HepG2 (cell line): ENCODE data around the gene PC. TPM values are rescaled to one million over a fixed set of nuclear protein-coding genes. Genes with fewer than 3 reads are reported as not detected.
A peak's percentile ranks its signal among the peaks of the same experiment; 100 is the strongest.

Experiments used
- ATAC-seq: fragments of 200-7000 bp; cut with Tn5 transposase; 3 replicates; pipeline ENCODE4 v1.9.1; 2020; ENCODE audit warnings: mild to moderate bottlenecking, moderate library complexity
- BruUV-seq: library from RNA; stranded (reverse); fragments of 400-500 nt; replicated peaks from 2 replicates; lab custom pipeline; 2021; lab: Mats Ljungman, UMichigan
- CTCF ChIA-PET: fragments of 300-600 bp; formaldehyde crosslinking; extraction: SDS; loops from one replicate; lab custom pipeline; 2021; ENCODE audit warnings: low total read pairs, inconsistent platforms, low intra/inter-chr PET ratio; lab: Yijun Ruan, JAX
- POLR2A ChIA-PET: fragments of 350-600 bp; sonication (Branson Sonifier 250); formaldehyde crosslinking; loops from one replicate; lab custom pipeline; 2020; ENCODE audit warnings: antibody characterized with exemption, inconsistent platforms; lab: Yijun Ruan, JAX
- DNase-seq: peaks from one replicate; pipeline ENCODE4 v3.0.0-alpha.2; 2015; ENCODE audit warnings: low spot score
- FAIRE-seq: peaks from 3 replicates; lab custom pipeline; 2011; peaks lifted over from hg19 to GRCh38; lab: Jason Lieb, UNC
- H2AFZ ChIP-seq: one replicate; pipeline ENCODE4 v1.6.1; 2011; ENCODE audit warnings: low read length, inconsistent platforms
- H3K27ac ChIP-seq: fragments of 300-600 bp; 3 replicates; pipeline ENCODE4 v1.8.0; 2011; ENCODE audit warnings: mixed run types, mild to moderate bottlenecking, mixed read lengths, low read length, inconsistent platforms; ENCODE audit not compliant: insufficient read depth; ENCODE audit errors: extremely low read length
- H3K27me3 ChIP-seq, 2 experiments: fragments of 200-600 bp in 1 of 2; 2 replicates in 1 of 2; 3 replicates in 1 of 2; pipeline versions ENCODE4 v1.6.0 to v1.8.0; 2011; ENCODE audit warnings: low read length in 2 of 2, mild to moderate bottlenecking in 2 of 2, moderate library complexity in 2 of 2, inconsistent platforms in 1 of 2; ENCODE audit not compliant: insufficient read depth in 2 of 2, control insufficient read depth in 1 of 2
- H3K36me3 ChIP-seq, 2 experiments: fragments of 200-600 bp in 1 of 2; replicated peaks in 1 of 2; 2 replicates in 1 of 2; 3 replicates in 1 of 2; pipeline versions ENCODE4 v1.5.1 to v1.8.0; 2011; ENCODE audit warnings: low read length in 2 of 2, inconsistent platforms in 1 of 2; ENCODE audit not compliant: insufficient read depth in 2 of 2, control insufficient read depth in 1 of 2
- H3K4me1 ChIP-seq: 2 replicates; pipeline ENCODE4 v1.5.1; 2012; ENCODE audit warnings: low read length, inconsistent platforms; ENCODE audit not compliant: insufficient read depth
- H3K4me2 ChIP-seq: 2 replicates; pipeline ENCODE4 v1.6.0; 2011; ENCODE audit warnings: low read depth, low read length, inconsistent platforms
- H3K4me3 ChIP-seq, 3 experiments: fragments of 200-600 bp in 1 of 3; sonication (generic), shearing (Covaris generic) in 1 of 3; replicated peaks in 1 of 3; 2 replicates each; pipeline ENCODE4 v1.5.1; 2011 to 2016; ENCODE audit warnings: low read length in 3 of 3, inconsistent platforms in 2 of 3, low read depth in 2 of 3, mild to moderate bottlenecking in 2 of 3, control low read depth in 1 of 3, mixed read lengths in 1 of 3; ENCODE audit not compliant: insufficient read depth in 1 of 3
- H3K79me2 ChIP-seq: one replicate; pipeline ENCODE4 v1.6.1; 2011; ENCODE audit warnings: low read length, inconsistent platforms; ENCODE audit not compliant: insufficient read depth
- H3K9ac ChIP-seq: 2 replicates; pipeline ENCODE4 v1.6.0; 2011; ENCODE audit warnings: mild to moderate bottlenecking, low read depth, low read length, inconsistent platforms; ENCODE audit not compliant: insufficient read depth
- H3K9me3 ChIP-seq: 2 replicates; pipeline ENCODE4 v1.5.1; 2012; ENCODE audit warnings: mild to moderate bottlenecking, low read length
- H4K20me1 ChIP-seq: 2 replicates; pipeline ENCODE4 v1.6.0; 2011; ENCODE audit warnings: inconsistent platforms, mild to moderate bottlenecking, low read length, moderate library complexity; ENCODE audit not compliant: insufficient read depth
- HOXA5 ChIP-seq: sonication (generic); formaldehyde crosslinking; IDR thresholded peaks from 2 replicates; pipeline ENCODE4 v1.4.0; 2020; ENCODE audit warnings: missing genetic modification reagents
- KLF16 ChIP-seq, 2 experiments: sonication (generic) in 1 of 2; formaldehyde crosslinking in 1 of 2; IDR thresholded peaks; 2 replicates each; pipeline versions ENCODE4 v1.6.1 to v1.8.0; 2016 to 2023; ENCODE audit warnings: missing genetic modification reagents in 2 of 2, missing compliant biosample characterization in 1 of 2
- RXRB ChIP-seq: IDR thresholded peaks from 2 replicates; pipeline ENCODE4 v1.6.1; 2016; ENCODE audit warnings: borderline replicate concordance, missing genetic modification reagents, missing compliant biosample characterization
- SP5 ChIP-seq: IDR thresholded peaks from 2 replicates; pipeline ENCODE4 v1.6.1; 2016; ENCODE audit warnings: low read depth, borderline replicate concordance
- ZFP36L1 ChIP-seq: sonication (generic); formaldehyde crosslinking; IDR thresholded peaks from 2 replicates; pipeline ENCODE4 v1.8.0; 2022; ENCODE audit warnings: mild to moderate bottlenecking, missing genetic modification reagents, moderate library complexity
- ZNF510 ChIP-seq: sonication (generic); formaldehyde crosslinking; IDR thresholded peaks from 2 replicates; pipeline ENCODE4 v1.4.0; 2020; ENCODE audit warnings: low read depth, mild to moderate bottlenecking, missing genetic modification reagents
- ZNF572 ChIP-seq: sonication (generic); formaldehyde crosslinking; IDR thresholded peaks from 2 replicates; pipeline ENCODE4 v1.5.1; 2020; ENCODE audit warnings: mild to moderate bottlenecking, missing genetic modification reagents
- ZNF678 ChIP-seq: sonication (generic); formaldehyde crosslinking; IDR thresholded peaks from 2 replicates; pipeline ENCODE4 v1.4.0; 2020; ENCODE audit warnings: mild to moderate bottlenecking, missing genetic modification reagents
- WGBS: methylation state at CpG from one replicate; pipeline ENCODE4 v1.1.6; 2017; ENCODE audit warnings: low lambda C conversion rate; 5-methylcytosine and 5-hydroxymethylcytosine counted together
- in situ Hi-C: cut with HindIII; loops from 2 replicates; pipeline ENCODE4 v1.10.0; 2017; ENCODE audit warnings: low pct_unique_long_range_greater_than_20kb; ENCODE audit not compliant: extremely low pct_ligation_motif_present
- intact Hi-C: fragments of 100-400 bp; cut with micrococcal nuclease; formaldehyde crosslinking; loops from one replicate; pipeline ENCODE4 v1.10.0; 2022; ENCODE audit not compliant: unreplicated experiment
- polyA plus RNA-seq, 8 experiments: library from polyadenylated mRNA; depleted of rRNA in 3 of 8; stranded (reverse) in 7 of 8; unstranded in 1 of 8; fragments of >200 nt; fragmentation: Illumina TruSeq in 4 of 8; extraction: Trizol in 4 of 8; gene quantifications; 2 replicates each; pipeline versions ENCODE4 v1.2.1 to v1.2.3, GENCODE V29; 2011 to 2016; ENCODE audit warnings: low read depth in 4 of 8, missing spikeins in 1 of 8, mixed read lengths in 1 of 8; ENCODE audit not compliant: insufficient read depth in 1 of 8
- total RNA-seq, 5 experiments: library from RNA; depleted of rRNA; stranded (reverse); fragments of >200 nt; fragmentation: Illumina TruSeq; extraction: Trizol; gene quantifications; 2 replicates each; pipeline ENCODE4 v1.2.3, GENCODE V29; 2016; ENCODE audit warnings: low read depth in 1 of 5
- TF ChIP-seq, protein P1 (sequence below): sonication (generic); formaldehyde crosslinking; IDR thresholded peaks from 2 replicates; pipeline ENCODE4 v1.4.0; 2020; ENCODE audit warnings: missing genetic modification reagents
- TF ChIP-seq, protein P2 (sequence below): sonication (generic); formaldehyde crosslinking; IDR thresholded peaks from 2 replicates; pipeline ENCODE4 v1.5.0; 2020; ENCODE audit warnings: missing genetic modification reagents
- TF ChIP-seq, protein P3 (sequence below), 2 experiments: fragments of 450-650 bp in 1 of 2; sonication (generic) in 1 of 2; formaldehyde crosslinking in 1 of 2; IDR thresholded peaks; 2 replicates each; pipeline versions ENCODE4 v1.6.1 to v1.8.0; 2016 to 2022; ENCODE audit warnings: antibody characterized with exemption in 1 of 2, mild to moderate bottlenecking in 1 of 2, missing genetic modification reagents in 1 of 2

Gene PC
- total and polyA plus RNA-seq, 2 of the 13 experiments (the other 11 are each of a cell fraction or from before 2014, with no cell fraction given): 29.0 to 39.0 TPM

DNA sequence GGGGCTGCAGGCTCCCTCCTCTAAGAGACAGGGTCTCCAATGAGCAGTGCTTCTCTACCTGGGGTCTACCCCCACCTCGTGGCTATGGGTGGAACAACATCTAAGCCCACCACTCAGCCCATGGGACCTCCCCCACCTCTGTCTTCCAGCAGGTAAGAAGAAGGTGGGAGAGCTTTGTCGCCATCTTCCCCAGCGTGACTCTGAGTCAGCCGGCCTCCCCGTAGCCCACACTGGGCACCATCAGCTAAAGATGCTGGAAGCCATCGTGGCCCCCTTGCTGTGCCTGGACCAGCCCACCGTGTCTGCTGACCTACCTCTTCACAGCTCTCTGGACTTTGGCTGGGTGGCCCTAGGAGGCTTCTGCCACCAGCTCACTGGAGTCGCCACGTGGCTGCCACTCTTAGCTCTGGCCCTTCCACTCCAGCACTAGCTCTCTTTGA is 17.9 kb upstream of the PC start:
- intact Hi-C loops: loop anchor here (2.0 to 5.0 kb wide), 3 partner anchors 91 to 281 kb away; partner anchors contain the start of gene RCE1
- Histone ChIP-seq H3K9ac (no peak overlapping the region), H3K79me2 (no peaks in the 10 kb centered on the region), H3K36me3 (no peaks in the 10 kb centered on the region), H3K27ac (no peak overlapping the region), H4K20me1 (no peaks in the 10 kb centered on the region), H3K9me3 (peaks cover 17% of the 10 kb centered on the region), H2AFZ (no peak overlapping the region), H3K27me3 (no peaks in the 10 kb centered on the region), H3K4me3 (peak overlapping the region in 1 of 3 experiments; percentile 36; a peak in 1 of 6 replicates), H3K4me1 (peaks cover 53% of the 10 kb centered on the region), H3K4me2 (peak overlapping the region; percentile 59)
- DNase-seq (peak; percentile 35), ATAC-seq (peak; percentile 69), FAIRE-seq (peak; percentile 55)
- CTCF ChIA-PET: interaction anchor here (0.8 to 1.9 kb wide), 3 partner anchors 93 to 142 kb away, joined by 4 to 5 read pairs (median 5); no protein-coding TSS in a partner anchor
- no TSS peak for BruUV-seq
- in situ Hi-C loops: loop anchor here (5.0 to 10.0 kb wide), 2 partner anchors 131 to 284 kb away; partner anchors contain the start of gene RCE1
- 18% methylated on average over 4 of the region's 9 CpGs for WGBS
- POLR2A ChIA-PET: interaction anchor here (0.9 to 3.1 kb wide), 5 partner anchors 18 to 134 kb away, joined by 3 to 14 read pairs (median 3); partner anchors contain the start of genes PC and RCE1
- no peak for TF ChIP-seq ZNF572 (CRISPR knock-in tag)
- TF ChIP-seq ZNF510 (CRISPR knock-in tag): 0 out of 2 replicates have a peak, but pooled peaks have one; percentile 21
- no peak for TF ChIP-seq HOXA5
- TF ChIP-seq ZNF678 (CRISPR knock-in tag): no peak
- TF ChIP-seq, protein P1, sequence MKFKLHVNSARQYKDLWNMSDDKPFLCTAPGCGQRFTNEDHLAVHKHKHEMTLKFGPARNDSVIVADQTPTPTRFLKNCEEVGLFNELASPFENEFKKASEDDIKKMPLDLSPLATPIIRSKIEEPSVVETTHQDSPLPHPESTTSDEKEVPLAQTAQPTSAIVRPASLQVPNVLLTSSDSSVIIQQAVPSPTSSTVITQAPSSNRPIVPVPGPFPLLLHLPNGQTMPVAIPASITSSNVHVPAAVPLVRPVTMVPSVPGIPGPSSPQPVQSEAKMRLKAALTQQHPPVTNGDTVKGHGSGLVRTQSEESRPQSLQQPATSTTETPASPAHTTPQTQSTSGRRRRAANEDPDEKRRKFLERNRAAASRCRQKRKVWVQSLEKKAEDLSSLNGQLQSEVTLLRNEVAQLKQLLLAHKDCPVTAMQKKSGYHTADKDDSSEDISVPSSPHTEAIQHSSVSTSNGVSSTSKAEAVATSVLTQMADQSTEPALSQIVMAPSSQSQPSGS (CRISPR knock-in tag): no peak
- TF ChIP-seq KLF16 (CRISPR knock-in tag; IDR thresholded peaks at IDR 0.05): 0 out of 4 replicates have a peak, but pooled peaks of 1 of the 2 experiments have one; percentile 24
- TF ChIP-seq ZFP36L1 (CRISPR knock-in tag): no peak
- no peak for TF ChIP-seq SP5 (CRISPR knock-in tag)
- TF ChIP-seq RXRB: no peak
- TF ChIP-seq, protein P2, sequence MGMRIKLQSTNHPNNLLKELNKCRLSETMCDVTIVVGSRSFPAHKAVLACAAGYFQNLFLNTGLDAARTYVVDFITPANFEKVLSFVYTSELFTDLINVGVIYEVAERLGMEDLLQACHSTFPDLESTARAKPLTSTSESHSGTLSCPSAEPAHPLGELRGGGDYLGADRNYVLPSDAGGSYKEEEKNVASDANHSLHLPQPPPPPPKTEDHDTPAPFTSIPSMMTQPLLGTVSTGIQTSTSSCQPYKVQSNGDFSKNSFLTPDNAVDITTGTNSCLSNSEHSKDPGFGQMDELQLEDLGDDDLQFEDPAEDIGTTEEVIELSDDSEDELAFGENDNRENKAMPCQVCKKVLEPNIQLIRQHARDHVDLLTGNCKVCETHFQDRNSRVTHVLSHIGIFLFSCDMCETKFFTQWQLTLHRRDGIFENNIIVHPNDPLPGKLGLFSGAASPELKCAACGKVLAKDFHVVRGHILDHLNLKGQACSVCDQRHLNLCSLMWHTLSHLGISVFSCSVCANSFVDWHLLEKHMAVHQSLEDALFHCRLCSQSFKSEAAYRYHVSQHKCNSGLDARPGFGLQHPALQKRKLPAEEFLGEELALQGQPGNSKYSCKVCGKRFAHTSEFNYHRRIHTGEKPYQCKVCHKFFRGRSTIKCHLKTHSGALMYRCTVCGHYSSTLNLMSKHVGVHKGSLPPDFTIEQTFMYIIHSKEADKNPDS (CRISPR knock-in tag): no peak
- TF ChIP-seq, protein P3, sequence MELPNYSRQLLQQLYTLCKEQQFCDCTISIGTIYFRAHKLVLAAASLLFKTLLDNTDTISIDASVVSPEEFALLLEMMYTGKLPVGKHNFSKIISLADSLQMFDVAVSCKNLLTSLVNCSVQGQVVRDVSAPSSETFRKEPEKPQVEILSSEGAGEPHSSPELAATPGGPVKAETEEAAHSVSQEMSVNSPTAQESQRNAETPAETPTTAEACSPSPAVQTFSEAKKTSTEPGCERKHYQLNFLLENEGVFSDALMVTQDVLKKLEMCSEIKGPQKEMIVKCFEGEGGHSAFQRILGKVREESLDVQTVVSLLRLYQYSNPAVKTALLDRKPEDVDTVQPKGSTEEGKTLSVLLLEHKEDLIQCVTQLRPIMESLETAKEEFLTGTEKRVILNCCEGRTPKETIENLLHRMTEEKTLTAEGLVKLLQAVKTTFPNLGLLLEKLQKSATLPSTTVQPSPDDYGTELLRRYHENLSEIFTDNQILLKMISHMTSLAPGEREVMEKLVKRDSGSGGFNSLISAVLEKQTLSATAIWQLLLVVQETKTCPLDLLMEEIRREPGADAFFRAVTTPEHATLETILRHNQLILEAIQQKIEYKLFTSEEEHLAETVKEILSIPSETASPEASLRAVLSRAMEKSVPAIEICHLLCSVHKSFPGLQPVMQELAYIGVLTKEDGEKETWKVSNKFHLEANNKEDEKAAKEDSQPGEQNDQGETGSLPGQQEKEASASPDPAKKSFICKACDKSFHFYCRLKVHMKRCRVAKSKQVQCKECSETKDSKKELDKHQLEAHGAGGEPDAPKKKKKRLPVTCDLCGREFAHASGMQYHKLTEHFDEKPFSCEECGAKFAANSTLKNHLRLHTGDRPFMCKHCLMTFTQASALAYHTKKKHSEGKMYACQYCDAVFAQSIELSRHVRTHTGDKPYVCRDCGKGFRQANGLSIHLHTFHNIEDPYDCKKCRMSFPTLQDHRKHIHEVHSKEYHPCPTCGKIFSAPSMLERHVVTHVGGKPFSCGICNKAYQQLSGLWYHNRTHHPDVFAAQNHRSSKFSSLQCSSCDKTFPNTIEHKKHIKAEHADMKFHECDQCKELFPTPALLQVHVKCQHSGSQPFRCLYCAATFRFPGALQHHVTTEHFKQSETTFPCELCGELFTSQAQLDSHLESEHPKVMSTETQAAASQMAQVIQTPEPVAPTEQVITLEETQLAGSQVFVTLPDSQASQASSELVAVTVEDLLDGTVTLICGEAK (IDR thresholded peaks at IDR 0.05): no peak
- TF ChIP-seq, protein P3 (CRISPR knock-in tag; IDR thresholded peaks at IDR 0.05): 0 out of 2 replicates have a peak, but pooled peaks have one; percentile 47
